ENCODE data around the gene PDSS2. TPM values are rescaled to one million over a fixed set of nuclear protein-coding genes. Genes with fewer than 3 reads are reported as not detected.

The PDSS2 gene
- polyA plus RNA-seq, 3 donors = 10.1 to 13.9 (median 13.3) TPM

DNA sequence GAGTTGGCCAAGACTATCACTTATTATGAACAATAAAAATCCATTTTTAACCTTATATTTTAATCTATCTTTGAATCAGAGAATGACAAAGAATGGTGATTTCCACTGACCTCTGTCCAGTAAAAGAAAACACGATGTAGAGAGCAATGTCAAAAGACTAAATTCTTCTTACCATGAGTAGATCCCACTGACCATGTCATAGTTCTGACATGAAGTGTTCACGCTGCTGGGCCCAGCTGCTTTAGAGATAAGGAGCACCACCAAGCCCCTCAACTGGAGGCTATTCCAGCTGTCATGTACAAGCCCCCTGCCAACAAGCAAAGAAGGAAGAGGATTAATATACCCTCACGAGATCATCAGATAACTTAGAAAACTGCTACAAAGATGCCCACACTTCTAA is 125.3 kb downstream of the PDSS2 start:
- Histone ChIP-seq H3K4me2 (replicated peaks; ENCODE audit: extremely low read depth, low read length, poor library complexity, severe bottlenecking) (no peak overlapping the region), H3K79me2 (ENCODE audit: insufficient read depth, low read length) (no peaks in the 10 kb centered on the region), H3K9me3 (replicated peaks in 1 of 2; ENCODE audit: control insufficient read depth in 1 of 2, insufficient read depth in 1 of 2, low read length in 2 of 2) (no peaks in the 10 kb centered on the region), H3K27ac (ENCODE audit: low read depth in 1 of 2, low read length in 2 of 2) (no peak overlapping the region), H3K4me1 (ENCODE audit: control insufficient read depth in 1 of 2, insufficient read depth in 2 of 2, low read length in 2 of 2) (no peaks in the 10 kb centered on the region), H3K4me3 (replicated peaks in 1 of 3; ENCODE audit: low read depth in 2 of 3, low read length in 3 of 3) (no peak overlapping the region), H3K9ac (ENCODE audit: insufficient read depth, low read length, poor library complexity, severe bottlenecking) (no peak overlapping the region), H4K20me1 (ENCODE audit: insufficient read depth, low read length) (no peaks in the 10 kb centered on the region), H3K36me3 (replicated peaks in 1 of 2; ENCODE audit: control insufficient read depth in 1 of 2, insufficient read depth in 2 of 2, low read length in 2 of 2) (peaks cover 3 to 13% of the 10 kb centered on the region in 2 donors), H3K27me3 (ENCODE audit: control insufficient read depth in 2 of 2, insufficient read depth in 2 of 2, low read length in 2 of 2) (no peaks in the 10 kb centered on the region), H2AFZ (ENCODE audit: insufficient read depth, low read depth, low read length, poor library complexity, severe bottlenecking) (no peak overlapping the region)
- Mint-ChIP-seq H3K9me3 (no peaks in the 10 kb centered on the region), H3K36me3 (peaks cover 12 to 18% of the 10 kb centered on the region in 2 donors), H3K27ac (no peak overlapping the region), H3K4me3 (no peak overlapping the region), H3K27me3 (ENCODE audit: low read depth in 3 of 3) (peaks cover 0 to 1% (median 0%) of the 10 kb centered on the region in 3 donors), H3K4me1 (peaks cover 3% of the 10 kb centered on the region)
- WGBS (ENCODE audit: insufficient coverage) = 100% methylated on average over 2 of the region's 3 CpGs
- intact Hi-C loops (cut with micrococcal nuclease) = no loop called here
- TF ChIP-seq, protein P1, sequence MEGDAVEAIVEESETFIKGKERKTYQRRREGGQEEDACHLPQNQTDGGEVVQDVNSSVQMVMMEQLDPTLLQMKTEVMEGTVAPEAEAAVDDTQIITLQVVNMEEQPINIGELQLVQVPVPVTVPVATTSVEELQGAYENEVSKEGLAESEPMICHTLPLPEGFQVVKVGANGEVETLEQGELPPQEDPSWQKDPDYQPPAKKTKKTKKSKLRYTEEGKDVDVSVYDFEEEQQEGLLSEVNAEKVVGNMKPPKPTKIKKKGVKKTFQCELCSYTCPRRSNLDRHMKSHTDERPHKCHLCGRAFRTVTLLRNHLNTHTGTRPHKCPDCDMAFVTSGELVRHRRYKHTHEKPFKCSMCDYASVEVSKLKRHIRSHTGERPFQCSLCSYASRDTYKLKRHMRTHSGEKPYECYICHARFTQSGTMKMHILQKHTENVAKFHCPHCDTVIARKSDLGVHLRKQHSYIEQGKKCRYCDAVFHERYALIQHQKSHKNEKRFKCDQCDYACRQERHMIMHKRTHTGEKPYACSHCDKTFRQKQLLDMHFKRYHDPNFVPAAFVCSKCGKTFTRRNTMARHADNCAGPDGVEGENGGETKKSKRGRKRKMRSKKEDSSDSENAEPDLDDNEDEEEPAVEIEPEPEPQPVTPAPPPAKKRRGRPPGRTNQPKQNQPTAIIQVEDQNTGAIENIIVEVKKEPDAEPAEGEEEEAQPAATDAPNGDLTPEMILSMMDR (IDR thresholded peaks at IDR 0.05) = no peak
- no peak for DNase-seq

DNA sequence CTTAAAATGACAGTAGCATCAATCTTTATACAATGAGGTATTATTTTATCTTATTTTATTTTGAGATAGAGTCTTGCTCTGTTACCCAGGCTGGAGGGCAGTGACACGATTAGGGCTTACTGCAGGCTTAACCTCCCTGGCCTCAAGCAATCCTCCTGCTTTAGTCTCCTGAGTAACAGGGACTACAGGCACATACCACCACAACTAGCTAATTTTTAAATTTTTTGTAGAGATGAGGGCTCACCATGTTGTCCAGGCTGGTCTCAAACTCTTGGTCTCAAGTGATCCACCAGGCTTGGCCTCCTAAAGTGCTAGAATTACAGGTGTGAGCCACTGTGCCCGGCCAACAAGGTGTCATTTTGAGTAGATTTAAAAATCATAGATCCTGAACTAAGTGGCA is 125.9 kb downstream of the PDSS2 start:
- Histone ChIP-seq H3K4me3 (replicated peaks in 1 of 3; ENCODE audit: low read depth in 2 of 3, low read length in 3 of 3) (no peak overlapping the region), H3K4me2 (replicated peaks; ENCODE audit: extremely low read depth, low read length, poor library complexity, severe bottlenecking) (no peak overlapping the region), H3K4me1 (ENCODE audit: control insufficient read depth in 1 of 2, insufficient read depth in 2 of 2, low read length in 2 of 2) (no peaks in the 10 kb centered on the region), H4K20me1 (ENCODE audit: insufficient read depth, low read length) (no peaks in the 10 kb centered on the region), H3K27ac (ENCODE audit: low read depth in 1 of 2, low read length in 2 of 2) (no peak overlapping the region), H2AFZ (ENCODE audit: insufficient read depth, low read depth, low read length, poor library complexity, severe bottlenecking) (no peak overlapping the region), H3K79me2 (ENCODE audit: insufficient read depth, low read length) (no peaks in the 10 kb centered on the region), H3K9me3 (replicated peaks in 1 of 2; ENCODE audit: control insufficient read depth in 1 of 2, insufficient read depth in 1 of 2, low read length in 2 of 2) (no peaks in the 10 kb centered on the region), H3K36me3 (replicated peaks in 1 of 2; ENCODE audit: control insufficient read depth in 1 of 2, insufficient read depth in 2 of 2, low read length in 2 of 2) (peaks cover 3 to 16% of the 10 kb centered on the region in 2 donors), H3K27me3 (ENCODE audit: control insufficient read depth in 2 of 2, insufficient read depth in 2 of 2, low read length in 2 of 2) (no peaks in the 10 kb centered on the region), H3K9ac (ENCODE audit: insufficient read depth, low read length, poor library complexity, severe bottlenecking) (no peak overlapping the region)
- TF ChIP-seq, protein P1 (IDR thresholded peaks at IDR 0.05) = no peak
- Mint-ChIP-seq H3K36me3 (peaks cover 12 to 21% of the 10 kb centered on the region in 2 donors), H3K9me3 (no peaks in the 10 kb centered on the region), H3K27ac (no peak overlapping the region), H3K4me1 (peaks cover 3% of the 10 kb centered on the region), H3K4me3 (no peak overlapping the region), H3K27me3 (ENCODE audit: low read depth in 3 of 3) (peaks cover 0 to 1% (median 0%) of the 10 kb centered on the region in 3 donors)
- DNase-seq = no peak
- WGBS (ENCODE audit: insufficient coverage) = no CpG with 5 or more reads among the region's 2 CpGs
- intact Hi-C loops (cut with micrococcal nuclease) = no loop called here
